SIG-M5 treated with dmso at 0.1 percent for 504 hours (cell line): ENCODE measurements around the gene MDN1.
"Not testable (repeated sequence)": the region's sequence is repeated elsewhere in the genome, so short reads cannot be mapped to it uniquely, and the experiment has no call there.

Experiments used
- DNase-seq: peaks from one replicate; lab custom pipeline; 2025; ENCODE audit not compliant: unreplicated experiment; lab: John Stamatoyannopoulos, UW

MDN1 gene

GRCh38 chr6:89819336-89820130, at the start of gene MDN1:
MDN1 (minus strand) TSS chr6:89819794; CDS start chr6:89819607, 187 bp downstream.
- DNase-seq = peak; percentile 94

GRCh38 chr6:89866024-89866678, 46.6 kb upstream of the MDN1 start:
- DNase-seq = no peak

- DNase-seq = no peak
These were observed 43.1 kb upstream of the MDN1 start for GRCh38 chr6:89862698-89863097.

- DNase-seq = no peak
These were observed 42.7 kb upstream of the MDN1 start for GRCh38 chr6:89862273-89862672.

- DNase-seq = no peak
These were observed 40.1 kb upstream of the MDN1 start for GRCh38 chr6:89859744-89860143.

GRCh38 chr6:89858041-89858440, 38.4 kb upstream of the MDN1 start:
- no peak for DNase-seq

GRCh38 chr6:89853068-89853467, 33.5 kb upstream of the MDN1 start:
- DNase-seq = no peak

- DNase-seq = not testable (repeated sequence)
These were observed 27.9 kb upstream of the MDN1 start for GRCh38 chr6:89847513-89847912.

GRCh38 chr6:89843070-89843469, 23.5 kb upstream of the MDN1 start:
- DNase-seq = no peak

GRCh38 chr6:89842228-89842627, 22.6 kb upstream of the MDN1 start:
- no peak for DNase-seq

- DNase-seq = peak; percentile 33
These were observed 20.9 kb upstream of the MDN1 start for GRCh38 chr6:89840538-89840937.

- DNase-seq = peak; percentile 6
These were observed 17.1 kb upstream of the MDN1 start for GRCh38 chr6:89836639-89837222.

- no peak for DNase-seq
These were observed 15.5 kb upstream of the MDN1 start for GRCh38 chr6:89834884-89835792.

GRCh38 chr6:89830170-89830809, 10.7 kb upstream of the MDN1 start:
- DNase-seq = no peak

GRCh38 chr6:89829472-89830169, 10.0 kb upstream of the MDN1 start, which contains the start of gene CASP8AP2:
CASP8AP2 (plus strand) TSS chr6:89829880.
- DNase-seq = peak; percentile 98

GRCh38 chr6:89828988-89829471, 9.4 kb upstream of the MDN1 start:
- DNase-seq = peak; percentile 45

GRCh38 chr6:89828475-89828987, 8.9 kb upstream of the MDN1 start:
- not testable (repeated sequence) for DNase-seq

- no peak for DNase-seq
These were observed 6.5 kb upstream of the MDN1 start for GRCh38 chr6:89826029-89826528.

- DNase-seq = peak; percentile 63
These were observed 638 bp downstream of the MDN1 start for GRCh38 chr6:89818977-89819335.
